Left ventricle myocardium inferior (tissue), 1 donor: ENCODE results near the gene EXOC3L4. TPM values are rescaled to one million over a fixed set of nuclear protein-coding genes. Genes with fewer than 3 reads are reported as not detected.

ENCODE experiments used
- DNase-seq: peaks from one replicate; pipeline ENCODE4 v3.0.0-alpha.2; 2020
- H3K27ac ChIP-seq: fragments of 200-600 bp; replicated peaks from 2 replicates; pipeline ENCODE4 v1.8.0; 2021
- H3K27me3 ChIP-seq: fragments of 200-600 bp; 2 replicates; pipeline ENCODE4 v1.8.0; 2021; ENCODE audit warnings: low read depth
- H3K36me3 ChIP-seq: fragments of 200-600 bp; 2 replicates; pipeline ENCODE4 v1.8.0; 2021
- H3K4me1 ChIP-seq: fragments of 200-600 bp; 2 replicates; pipeline ENCODE4 v1.8.0; 2021
- H3K4me3 ChIP-seq: fragments of 200-600 bp; 2 replicates; pipeline ENCODE4 v1.8.0; 2021; ENCODE audit warnings: mild to moderate bottlenecking, moderate library complexity
- H3K9me3 ChIP-seq: fragments of 200-600 bp; replicated peaks from 2 replicates; pipeline ENCODE4 v1.8.0; 2021
- CTCF ChIP-seq: fragments of 200-600 bp; IDR thresholded peaks from 2 replicates; pipeline ENCODE4 v1.8.0; 2021; ENCODE audit warnings: antibody characterized with exemption, mild to moderate bottlenecking, borderline replicate concordance
- intact Hi-C: fragments of 100-400 bp; cut with micrococcal nuclease; formaldehyde crosslinking; loops from one replicate; pipeline ENCODE4 v1.11.0; 2022
- total RNA-seq: library from RNA; stranded (reverse); fragmentation: NEBNext Ultra II Directional; extraction: Animal tissue kit (Norgen Biotek cat#: 25700); gene quantifications from one replicate; pipeline ENCODE4 v1.2.1, GENCODE V29; 2021
- donor health status: DM: no; HTN: yes; CAD: no; lungs with severe emphysema.

EXOC3L4 gene
- total RNA-seq, 1 donor from 2014 or later, result 0.66 TPM

- Histone ChIP-seq H3K27ac (peak overlapping the region; percentile 33), H3K9me3 (no peaks in the 10 kb centered on the region), H3K27me3 (no peaks in the 10 kb centered on the region), H3K36me3 (peaks cover 59% of the 10 kb centered on the region), H3K4me3 (no peak overlapping the region), H3K4me1 (peaks cover 79% of the 10 kb centered on the region)
- no peak for DNase-seq
- TF ChIP-seq CTCF, result no peak
- intact Hi-C loops, result no loop called here
Observed at GRCh38 chr14:103129301-103130016, 34.9 kb downstream of the EXOC3L4 start.

GRCh38 chr14:103130017-103130764, 35.7 kb downstream of the EXOC3L4 start:
- no peaks in the 10 kb centered on the region for H3K27me3 ChIP-seq
- H3K36me3 ChIP-seq, result peaks cover 67% of the 10 kb centered on the region
- intact Hi-C loops, result no loop called here
- H3K27ac ChIP-seq, result no peak overlapping the region
- no peak for TF ChIP-seq CTCF
- no peaks in the 10 kb centered on the region for H3K9me3 ChIP-seq
- DNase-seq, result no peak
- no peak overlapping the region for H3K4me3 ChIP-seq
- peaks cover 72% of the 10 kb centered on the region for H3K4me1 ChIP-seq

- H3K4me1 ChIP-seq, result peaks cover 64% of the 10 kb centered on the region
- H3K27ac ChIP-seq, result no peak overlapping the region
- intact Hi-C loops, result no loop called here
- no peak overlapping the region for H3K4me3 ChIP-seq
- H3K27me3 ChIP-seq, result no peaks in the 10 kb centered on the region
- H3K36me3 ChIP-seq, result peaks cover 74% of the 10 kb centered on the region
- H3K9me3 ChIP-seq, result no peaks in the 10 kb centered on the region
- DNase-seq, result no peak
- TF ChIP-seq CTCF, result no peak
Observed at GRCh38 chr14:103130965-103131364, 36.4 kb downstream of the EXOC3L4 start.

GRCh38 chr14:103131580-103131979, 37.1 kb downstream of the EXOC3L4 start:
- H3K9me3 ChIP-seq, result no peaks in the 10 kb centered on the region
- DNase-seq, result no peak
- intact Hi-C loops, result no loop called here
- H3K4me1 ChIP-seq, result peaks cover 63% of the 10 kb centered on the region
- H3K36me3 ChIP-seq, result peaks cover 73% of the 10 kb centered on the region
- no peaks in the 10 kb centered on the region for H3K27me3 ChIP-seq
- no peak for TF ChIP-seq CTCF
- H3K27ac ChIP-seq, result no peak overlapping the region
- no peak overlapping the region for H3K4me3 ChIP-seq

GRCh38 chr14:103132381-103133209, 38.1 kb downstream of the EXOC3L4 start:
- TF ChIP-seq CTCF, result no peak
- no peak for DNase-seq

More at GRCh38 chr14:103132381-103133209, 38.1 kb downstream of the EXOC3L4 start:
- Histone ChIP-seq H3K9me3 (no peaks in the 10 kb centered on the region), H3K27ac (peak overlapping the region; percentile 27), H3K4me3 (no peak overlapping the region), H3K36me3 (peaks cover 68% of the 10 kb centered on the region), H3K4me1 (peaks cover 67% of the 10 kb centered on the region), H3K27me3 (no peaks in the 10 kb centered on the region)
- intact Hi-C loops, result no loop called here
